Hepatocyte (in vitro differentiated cells): ENCODE results near the gene VGLL4.

ENCODE experiments used
- EZH2 ChIP-seq: fragments of 200-600 bp; sonication (generic); IDR thresholded peaks from 2 replicates; pipeline ENCODE4 v1.6.1; 2016; ENCODE audit warnings: antibody characterized with exemption, mild to moderate bottlenecking, borderline replicate concordance
- EZH2phosphoT487 ChIP-seq: fragments of 200-600 bp; sonication (generic); IDR thresholded peaks from one replicate; pipeline ENCODE4 v1.6.1; 2018; ENCODE audit warnings: antibody characterized with exemption, mild to moderate bottlenecking, low read depth, moderate library complexity; ENCODE audit not compliant: unreplicated experiment, severe bottlenecking
- TF ChIP-seq, protein P1 (sequence below): fragments of 200-600 bp; sonication (generic); IDR thresholded peaks from 2 replicates; pipeline ENCODE4 v1.5.1; 2016; ENCODE audit warnings: antibody characterized with exemption, mild to moderate bottlenecking; ENCODE audit not compliant: poor library complexity

DNA sequence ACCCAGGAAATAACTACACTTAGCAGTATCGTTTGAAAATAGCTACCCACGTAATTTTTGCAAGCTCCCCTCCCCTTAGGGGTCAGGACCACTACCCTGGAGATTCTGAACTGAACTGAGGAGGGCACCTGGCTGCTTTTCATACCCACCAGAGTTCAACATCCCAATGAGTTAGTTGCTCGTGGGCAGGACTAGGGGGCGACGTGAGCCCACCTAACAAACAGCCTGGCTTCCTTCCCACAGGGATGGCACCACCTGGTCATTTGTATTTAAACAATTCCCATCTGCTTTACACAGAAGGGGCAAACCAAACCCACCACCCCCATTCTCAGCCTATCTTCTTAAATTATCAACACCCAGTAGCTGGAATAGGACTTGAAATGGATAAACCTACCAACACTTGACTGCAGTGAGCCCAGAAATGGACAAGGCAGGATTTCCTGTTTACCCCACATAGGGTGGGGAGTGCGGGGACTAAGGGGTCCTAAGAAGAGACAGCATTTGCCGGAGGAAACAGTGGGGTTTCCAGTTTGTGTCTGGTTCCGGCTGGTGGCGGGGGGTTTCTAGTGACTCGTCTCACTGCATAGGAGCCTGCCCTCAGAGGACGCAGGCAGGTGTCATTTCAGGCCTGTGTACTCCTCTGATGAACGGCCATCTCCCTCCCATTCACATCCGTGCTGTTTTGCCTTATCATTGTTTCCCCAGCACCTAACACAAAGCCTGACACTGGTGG lies 11.6 kb upstream of the VGLL4 start:
- TF ChIP-seq, protein P1, sequence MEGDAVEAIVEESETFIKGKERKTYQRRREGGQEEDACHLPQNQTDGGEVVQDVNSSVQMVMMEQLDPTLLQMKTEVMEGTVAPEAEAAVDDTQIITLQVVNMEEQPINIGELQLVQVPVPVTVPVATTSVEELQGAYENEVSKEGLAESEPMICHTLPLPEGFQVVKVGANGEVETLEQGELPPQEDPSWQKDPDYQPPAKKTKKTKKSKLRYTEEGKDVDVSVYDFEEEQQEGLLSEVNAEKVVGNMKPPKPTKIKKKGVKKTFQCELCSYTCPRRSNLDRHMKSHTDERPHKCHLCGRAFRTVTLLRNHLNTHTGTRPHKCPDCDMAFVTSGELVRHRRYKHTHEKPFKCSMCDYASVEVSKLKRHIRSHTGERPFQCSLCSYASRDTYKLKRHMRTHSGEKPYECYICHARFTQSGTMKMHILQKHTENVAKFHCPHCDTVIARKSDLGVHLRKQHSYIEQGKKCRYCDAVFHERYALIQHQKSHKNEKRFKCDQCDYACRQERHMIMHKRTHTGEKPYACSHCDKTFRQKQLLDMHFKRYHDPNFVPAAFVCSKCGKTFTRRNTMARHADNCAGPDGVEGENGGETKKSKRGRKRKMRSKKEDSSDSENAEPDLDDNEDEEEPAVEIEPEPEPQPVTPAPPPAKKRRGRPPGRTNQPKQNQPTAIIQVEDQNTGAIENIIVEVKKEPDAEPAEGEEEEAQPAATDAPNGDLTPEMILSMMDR = peak; percentile 36
- TF ChIP-seq EZH2phosphoT487 (no peak), EZH2 (no peak)
